ENCODE results near the gene INTS7.

DNA sequence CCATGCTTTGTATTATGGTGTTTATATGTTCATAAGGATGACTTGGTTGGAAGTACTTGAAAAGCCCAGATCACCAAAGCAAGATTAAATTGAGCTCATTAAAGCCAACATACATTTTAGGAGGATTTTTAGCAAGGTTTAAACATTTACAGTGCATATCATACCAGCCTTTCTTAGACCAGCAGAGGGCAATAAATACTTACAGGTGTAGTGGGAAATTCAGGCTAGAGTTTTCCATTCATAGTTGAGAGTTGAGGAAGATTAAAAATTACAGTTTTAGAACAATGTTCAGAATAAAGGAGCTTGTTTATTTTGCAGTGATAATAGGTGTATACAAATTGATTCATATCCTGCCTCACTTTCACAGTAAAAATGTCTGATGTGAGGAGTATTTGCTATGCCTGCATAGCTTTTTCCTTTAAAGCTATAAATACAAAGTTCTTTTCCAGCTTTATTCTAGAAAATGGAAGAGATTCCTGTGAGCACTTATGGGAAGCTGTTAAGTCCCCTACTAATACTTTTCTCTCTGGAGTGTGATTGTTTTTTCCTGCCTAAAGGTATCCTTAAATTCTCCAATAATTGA is 35.5 kb upstream of the INTS7 start:
- TF ChIP-seq, protein P1, sequence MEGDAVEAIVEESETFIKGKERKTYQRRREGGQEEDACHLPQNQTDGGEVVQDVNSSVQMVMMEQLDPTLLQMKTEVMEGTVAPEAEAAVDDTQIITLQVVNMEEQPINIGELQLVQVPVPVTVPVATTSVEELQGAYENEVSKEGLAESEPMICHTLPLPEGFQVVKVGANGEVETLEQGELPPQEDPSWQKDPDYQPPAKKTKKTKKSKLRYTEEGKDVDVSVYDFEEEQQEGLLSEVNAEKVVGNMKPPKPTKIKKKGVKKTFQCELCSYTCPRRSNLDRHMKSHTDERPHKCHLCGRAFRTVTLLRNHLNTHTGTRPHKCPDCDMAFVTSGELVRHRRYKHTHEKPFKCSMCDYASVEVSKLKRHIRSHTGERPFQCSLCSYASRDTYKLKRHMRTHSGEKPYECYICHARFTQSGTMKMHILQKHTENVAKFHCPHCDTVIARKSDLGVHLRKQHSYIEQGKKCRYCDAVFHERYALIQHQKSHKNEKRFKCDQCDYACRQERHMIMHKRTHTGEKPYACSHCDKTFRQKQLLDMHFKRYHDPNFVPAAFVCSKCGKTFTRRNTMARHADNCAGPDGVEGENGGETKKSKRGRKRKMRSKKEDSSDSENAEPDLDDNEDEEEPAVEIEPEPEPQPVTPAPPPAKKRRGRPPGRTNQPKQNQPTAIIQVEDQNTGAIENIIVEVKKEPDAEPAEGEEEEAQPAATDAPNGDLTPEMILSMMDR (IDR thresholded peaks at IDR 0.05; ENCODE audit: low read depth, low read length), result peak; percentile 67
- TF ChIP-seq EZH2phosphoT487 (IDR thresholded peaks at IDR 0.05; ENCODE audit: low read depth), result no peak

Measured in OCI-LY3 (cell line).